Astrocyte of the cerebellum (primary cell): ENCODE measurements around the gene HK1.

ENCODE experiments used
- DNase-seq: peaks from one replicate; pipeline ENCODE4 v3.0.0-alpha.2; 2011; ENCODE audit warnings: low read depth
- H3K4me3 ChIP-seq: 2 replicates; pipeline ENCODE4 v1.5.1; 2011; ENCODE audit warnings: mild to moderate bottlenecking, low read depth, low read length, moderate library complexity
- CTCF ChIP-seq: IDR thresholded peaks from 2 replicates; pipeline ENCODE4 v1.5.1; 2012; ENCODE audit warnings: low read length, low read depth, moderate library complexity, mild to moderate bottlenecking; ENCODE audit errors: missing control alignments
- in situ Hi-C: cut with HindIII; loops from 2 replicates; pipeline ENCODE4 v1.10.0; 2017; ENCODE audit warnings: low sequenced_read_pairs

Gene HK1

GRCh38 chr10:69376662-69377061 is 98.4 kb downstream of the HK1 start:
- in situ Hi-C loops: no loop called here
- no peak overlapping the region for H3K4me3 ChIP-seq
- DNase-seq: no peak
- no peak for TF ChIP-seq CTCF

GRCh38 chr10:69377191-69377590 is 98.9 kb downstream of the HK1 start:
- no peak for DNase-seq
- no peak overlapping the region for H3K4me3 ChIP-seq
- no peak for TF ChIP-seq CTCF
- in situ Hi-C loops: no loop called here

- in situ Hi-C loops: no loop called here
- no peak overlapping the region for H3K4me3 ChIP-seq
- no peak for DNase-seq
- no peak for TF ChIP-seq CTCF
Measured at GRCh38 chr10:69377933-69378332, 99.6 kb downstream of the HK1 start.

GRCh38 chr10:69379800-69380199 is 101.5 kb downstream of the HK1 start:
- H3K4me3 ChIP-seq: no peak overlapping the region
- DNase-seq: no peak
- no peak for TF ChIP-seq CTCF
- in situ Hi-C loops: no loop called here

- peak; percentile 59 for DNase-seq
- in situ Hi-C loops: no loop called here
- no peak overlapping the region for H3K4me3 ChIP-seq
- no peak for TF ChIP-seq CTCF
Measured at GRCh38 chr10:69382382-69383117, 104.3 kb downstream of the HK1 start.

GRCh38 chr10:69383558-69383957 is 105.3 kb downstream of the HK1 start:
- in situ Hi-C loops: no loop called here
- no peak for DNase-seq
- H3K4me3 ChIP-seq: no peak overlapping the region
- no peak for TF ChIP-seq CTCF
